Spleen (tissue), 11 donors: Measurements from ENCODE around the gene LRRC7. TPM values are rescaled to one million over a fixed set of nuclear protein-coding genes. Genes with fewer than 3 reads are reported as not detected.

Experiments used
- DNase-seq: peaks from one replicate; pipeline ENCODE4 v3.0.0-alpha.2; 2020
- H3K27ac ChIP-seq, 8 donors: fragments of 200-600 bp; sonication (generic) in 7 of 8; 1 replicate in 4 of 8; 2 replicates in 4 of 8; pipeline versions ENCODE4 v1.5.0 to v1.8.0; 2016 to 2021; ENCODE audit warnings: inconsistent platforms in 4 of 8, mild to moderate bottlenecking in 4 of 8, moderate library complexity in 1 of 8
- H3K27me3 ChIP-seq, 7 donors: fragments of 200-600 bp; sonication (generic) in 6 of 7; replicated peaks in 1 of 7; 1 replicate in 4 of 7; 2 replicates in 3 of 7; pipeline versions ENCODE4 v1.5.0 to v1.8.0; 2016 to 2021; ENCODE audit warnings: inconsistent platforms in 3 of 7, mild to moderate bottlenecking in 1 of 7
- H3K36me3 ChIP-seq, 6 donors: fragments of 200-600 bp; sonication (generic) in 5 of 6; 1 replicate in 4 of 6; 2 replicates in 2 of 6; pipeline versions ENCODE4 v1.5.0 to v1.8.0; 2016 to 2021; ENCODE audit warnings: inconsistent platforms in 2 of 6
- H3K4me1 ChIP-seq, 6 donors: fragments of 200-600 bp; sonication (generic) in 5 of 6; 1 replicate in 3 of 6; 2 replicates in 3 of 6; pipeline versions ENCODE4 v1.5.0 to v1.8.0; 2016 to 2021; ENCODE audit warnings: inconsistent platforms in 3 of 6
- H3K4me3 ChIP-seq, 8 donors: fragments of 200-600 bp; sonication (generic) in 7 of 8; 1 replicate in 4 of 8; 2 replicates in 4 of 8; pipeline versions ENCODE4 v1.5.0 to v1.8.0; 2016 to 2021; ENCODE audit warnings: inconsistent platforms in 4 of 8, mild to moderate bottlenecking in 4 of 8, moderate library complexity in 2 of 8
- H3K9me3 ChIP-seq, 8 donors: fragments of 200-600 bp; sonication (generic) in 7 of 8; 1 replicate in 4 of 8; 2 replicates in 4 of 8; pipeline versions ENCODE4 v1.5.0 to v1.8.0; 2016 to 2021; ENCODE audit warnings: inconsistent platforms in 4 of 8
- CTCF ChIP-seq, 11 experiments: fragments of 200-600 bp in 7 of 11; fragments of 450-650 bp in 4 of 11; sonication (generic) in 4 of 11; IDR thresholded peaks in 8 of 11; conservative IDR thresholded peaks in 3 of 11; 1 replicate in 7 of 11; 2 replicates in 4 of 11; pipeline versions ENCODE4 v1.4.0 to v1.8.0; 2016 to 2021; ENCODE audit warnings: antibody characterized with exemption in 11 of 11, inconsistent platforms in 4 of 11, mild to moderate bottlenecking in 1 of 11
- POLR2A ChIP-seq, 3 donors: fragments of 450-650 bp; IDR thresholded peaks; one replicate each; pipeline ENCODE4 v1.5.1; 2017; ENCODE audit warnings: antibody characterized with exemption in 3 of 3, mild to moderate bottlenecking in 1 of 3
- POLR2AphosphoS5 ChIP-seq, 3 donors: sonication (generic); formaldehyde crosslinking; IDR thresholded peaks; one replicate each; pipeline ENCODE4 v1.5.1; 2017; ENCODE audit warnings: antibody characterized with exemption in 3 of 3
- WGBS, 5 donors: extraction: QIAGEN DNeasy Blood & Tissue Kit in 3 of 5; methylation state at CpG; one replicate each; pipeline versions ENCODE4 v1.1.5 to v1.1.7; 2013 to 2018; 5-methylcytosine and 5-hydroxymethylcytosine counted together
- intact Hi-C: fragments of 100-400 bp; cut with DNase I; formaldehyde crosslinking; loops from one replicate; pipeline ENCODE4 v1.15.0; 2023; ENCODE audit warnings: low total_unique reads
- polyA plus RNA-seq, 3 donors: library from polyadenylated mRNA; stranded (reverse); fragments of 200-250 nt; gene quantifications; one replicate each; pipeline ENCODE4 v1.2.1, GENCODE V29; 2013
- total RNA-seq, 7 donors: library from RNA; depleted of rRNA in 3 of 7; stranded (reverse); fragments of >200 nt in 3 of 7; fragmentation: NEBNext Ultra II Directional in 4 of 7; extraction: Animal tissue kit (Norgen Biotek cat#: 25700) in 4 of 7; gene quantifications; one replicate each; pipeline versions ENCODE4 v1.1.0 to v1.2.1, GENCODE V29; 2016 to 2021
- donor health status: healthy with polysubstance abuse.
- donor health status: DM: no; HTN: no; CAD: no; lungs with moderate emphysema.
- donor health status: DM: no; HTN: no; CAD: no.
- donor health status: Bipolar disorder and iron deficiency.
- donor health status: healthy.
- donor health status: DM: no; HTN: no; CAD: no.
- donor health status: DM: yes; HTN: yes; CAD: no.

The LRRC7 gene
- total and polyA plus RNA-seq, 10 donors = 0.02 to 0.63 (median 0.13) TPM; not detected in 4

GRCh38 chr1:69991644-69992043, 423.9 kb downstream of the LRRC7 start:
- Histone ChIP-seq H3K4me1 (no peaks in the 10 kb centered on the region), H3K4me3 (no peak overlapping the region), H3K27me3 (no peaks in the 10 kb centered on the region), H3K9me3 (no peaks in the 10 kb centered on the region), H3K36me3 (no peaks in the 10 kb centered on the region), H3K27ac (no peak overlapping the region)
- intact Hi-C loops = no loop called here
- no peak for TF ChIP-seq CTCF (IDR thresholded peaks at IDR 0.05 in 8 of 11, conservative IDR thresholded peaks at IDR 0.05 in 3 of 11)
- no peak for TF ChIP-seq POLR2AphosphoS5 (IDR thresholded peaks at IDR 0.05)
- no peak for TF ChIP-seq POLR2A (IDR thresholded peaks at IDR 0.05)
- WGBS, 5 donors = 52 to 79% (median 62%) methylated on average over 3 of the region's 3 CpGs
- DNase-seq = no peak

GRCh38 chr1:69992594-69992993, 424.9 kb downstream of the LRRC7 start:
- H3K9me3 ChIP-seq = no peaks in the 10 kb centered on the region
- H3K4me1 ChIP-seq = no peaks in the 10 kb centered on the region
- no peaks in the 10 kb centered on the region for H3K36me3 ChIP-seq
- H3K27me3 ChIP-seq = no peaks in the 10 kb centered on the region
- no peak overlapping the region for H3K27ac ChIP-seq
- intact Hi-C loops = no loop called here
- no peak for DNase-seq
- H3K4me3 ChIP-seq = no peak overlapping the region
- 73 to 81% (median 73%) methylated on average over 3 of the region's 3 CpGs for WGBS, 5 donors
- TF ChIP-seq POLR2A (IDR thresholded peaks at IDR 0.05) (no peak), CTCF (IDR thresholded peaks at IDR 0.05 in 8 of 11, conservative IDR thresholded peaks at IDR 0.05 in 3 of 11) (no peak)

- Histone ChIP-seq H3K27ac (no peak overlapping the region), H3K4me3 (no peak overlapping the region), H3K4me1 (no peaks in the 10 kb centered on the region), H3K27me3 (no peaks in the 10 kb centered on the region), H3K36me3 (no peaks in the 10 kb centered on the region), H3K9me3 (peaks cover 0 to 3% (median 0%) of the 10 kb centered on the region in 8 donors)
- 78 to 86% (median 85%) methylated on average over 4 of the region's 4 CpGs for WGBS, 5 donors
- DNase-seq = no peak
- TF ChIP-seq POLR2AphosphoS5 (IDR thresholded peaks at IDR 0.05) = no peak
- intact Hi-C loops = no loop called here
Measured at GRCh38 chr1:69993810-69994209, 426.1 kb downstream of the LRRC7 start.

GRCh38 chr1:69994241-69994640, 426.5 kb downstream of the LRRC7 start:
- intact Hi-C loops = no loop called here
- no peaks in the 10 kb centered on the region for H3K27me3 ChIP-seq
- H3K4me3 ChIP-seq = no peak overlapping the region
- H3K4me1 ChIP-seq = no peaks in the 10 kb centered on the region
- H3K36me3 ChIP-seq = no peaks in the 10 kb centered on the region
- peaks cover 0 to 3% (median 0%) of the 10 kb centered on the region in 8 donors for H3K9me3 ChIP-seq
- DNase-seq = no peak
- TF ChIP-seq CTCF (IDR thresholded peaks at IDR 0.05 in 8 of 11, conservative IDR thresholded peaks at IDR 0.05 in 3 of 11) (no peak), POLR2A (IDR thresholded peaks at IDR 0.05) (no peak), POLR2AphosphoS5 (IDR thresholded peaks at IDR 0.05) (no peak)
- no peak overlapping the region for H3K27ac ChIP-seq
- WGBS, 5 donors = 29 to 71% (median 38%) methylated on average over 1 of the region's 1 CpG

GRCh38 chr1:69998847-69999246, 431.1 kb downstream of the LRRC7 start:
- H3K27ac ChIP-seq = no peak overlapping the region
- H3K9me3 ChIP-seq = peaks cover 0 to 3% (median 0%) of the 10 kb centered on the region in 8 donors
- intact Hi-C loops = no loop called here
- H3K36me3 ChIP-seq = no peaks in the 10 kb centered on the region
- no peaks in the 10 kb centered on the region for H3K4me1 ChIP-seq
- no peak overlapping the region for H3K4me3 ChIP-seq
- 70 to 93% (median 83%) methylated on average over 1 of the region's 1 CpG for WGBS, 5 donors
- no peak for DNase-seq
- no peaks in the 10 kb centered on the region for H3K27me3 ChIP-seq
- no peak for TF ChIP-seq POLR2AphosphoS5 (IDR thresholded peaks at IDR 0.05)
- no peak for TF ChIP-seq POLR2A (IDR thresholded peaks at IDR 0.05)
- no peak for TF ChIP-seq CTCF (IDR thresholded peaks at IDR 0.05 in 8 of 11, conservative IDR thresholded peaks at IDR 0.05 in 3 of 11)
